Inflammatory macrophage treated with lipopolysaccharide for 1 hour (primary cell): ENCODE measurements around the gene KCNH2.

Experiments
- DNase-seq, 2 donors: peaks; one replicate each; pipeline ENCODE4 v3.0.0-alpha.2; 2020 to 2022

Gene KCNH2

GRCh38 chr7:150947761-150948651 is 30.1 kb downstream of the KCNH2 start:
- no peak for DNase-seq

- no peak for DNase-seq
Observed at GRCh38 chr7:150947241-150947745, 30.8 kb downstream of the KCNH2 start.

- no peak for DNase-seq
Observed at GRCh38 chr7:150946421-150947240, 31.5 kb downstream of the KCNH2 start.

- no peak for DNase-seq
Observed at GRCh38 chr7:150945853-150946420, 32.2 kb downstream of the KCNH2 start.

GRCh38 chr7:150945171-150945852 is 32.8 kb downstream of the KCNH2 start:
- no peak for DNase-seq

GRCh38 chr7:150944066-150945042 is 33.8 kb downstream of the KCNH2 start:
- no peak for DNase-seq

GRCh38 chr7:150943453-150943814 is 34.7 kb downstream of the KCNH2 start:
- no peak for DNase-seq

GRCh38 chr7:150942591-150943452 is 35.3 kb downstream of the KCNH2 start:
- no peak for DNase-seq

- DNase-seq: no peak
Observed at GRCh38 chr7:150942001-150942590, 36.0 kb downstream of the KCNH2 start.

GRCh38 chr7:150941351-150942000 is 36.6 kb downstream of the KCNH2 start:
- no peak for DNase-seq

GRCh38 chr7:150940431-150941102 is 37.6 kb downstream of the KCNH2 start:
- no peak for DNase-seq

GRCh38 chr7:150939466-150939865 is 38.7 kb downstream of the KCNH2 start:
- no peak for DNase-seq

- DNase-seq: no peak
Observed at GRCh38 chr7:150939052-150939451, 39.1 kb downstream of the KCNH2 start.

GRCh38 chr7:150938566-150938965 is 39.6 kb downstream of the KCNH2 start:
- no peak for DNase-seq

GRCh38 chr7:150937848-150938561 is 40.1 kb downstream of the KCNH2 start:
- no peak for DNase-seq

GRCh38 chr7:150936018-150936417 is 42.1 kb downstream of the KCNH2 start:
- DNase-seq: no peak

GRCh38 chr7:150935149-150935548 is 43.0 kb downstream of the KCNH2 start:
- no peak for DNase-seq

GRCh38 chr7:150934045-150934766 is 43.9 kb downstream of the KCNH2 start:
- no peak for DNase-seq
